HL-60 (cell line): ENCODE data around the gene PSMC5.

Experiments used
- DNase-seq, 2 experiments: peaks; one replicate each; pipeline ENCODE4 v3.0.0-alpha.2; 2010 to 2020; ENCODE audit warnings: low read depth in 1 of 2, low spot score in 1 of 2
- H3K27ac ChIP-seq: fragments of 250-450 bp; sonication (Bioruptor Pico); replicated peaks from 2 replicates; pipeline ENCODE4 v1.5.1; 2020; ENCODE audit warnings: mild to moderate bottlenecking, moderate library complexity
- H3K27me3 ChIP-seq: fragments of 250-450 bp; sonication (Bioruptor Pico); 2 replicates; pipeline ENCODE4 v1.5.1; 2021; ENCODE audit warnings: mild to moderate bottlenecking, moderate library complexity; ENCODE audit not compliant: insufficient read depth, poor library complexity, severe bottlenecking
- H3K4me3 ChIP-seq: replicated peaks from 2 replicates; pipeline ENCODE4 v1.5.1; 2011; ENCODE audit warnings: mild to moderate bottlenecking, control low read depth, low read length; ENCODE audit not compliant: insufficient read depth
- GABPA ChIP-seq: IDR thresholded peaks from 2 replicates; pipeline ENCODE4 v1.6.1; 2012; ENCODE audit warnings: low read depth
- POLR2AphosphoS5 ChIP-seq: IDR thresholded peaks from 2 replicates; pipeline ENCODE4 v1.6.1; 2012; ENCODE audit warnings: low read depth
- SPI1 ChIP-seq: IDR thresholded peaks from 2 replicates; pipeline ENCODE4 v1.6.1; 2012; ENCODE audit warnings: low read depth, mild to moderate bottlenecking, borderline replicate concordance
- TF ChIP-seq, protein P1 (sequence below): IDR thresholded peaks from one replicate; pipeline ENCODE4 v1.5.1; 2011; ENCODE audit warnings: low read length, control low read depth, inconsistent platforms; ENCODE audit not compliant: insufficient read depth
- TF ChIP-seq, protein P2 (sequence below): IDR thresholded peaks from 2 replicates; pipeline ENCODE4 v1.6.1; 2012; ENCODE audit warnings: low read depth; ENCODE audit not compliant: insufficient replicate concordance

Gene PSMC5

DNA sequence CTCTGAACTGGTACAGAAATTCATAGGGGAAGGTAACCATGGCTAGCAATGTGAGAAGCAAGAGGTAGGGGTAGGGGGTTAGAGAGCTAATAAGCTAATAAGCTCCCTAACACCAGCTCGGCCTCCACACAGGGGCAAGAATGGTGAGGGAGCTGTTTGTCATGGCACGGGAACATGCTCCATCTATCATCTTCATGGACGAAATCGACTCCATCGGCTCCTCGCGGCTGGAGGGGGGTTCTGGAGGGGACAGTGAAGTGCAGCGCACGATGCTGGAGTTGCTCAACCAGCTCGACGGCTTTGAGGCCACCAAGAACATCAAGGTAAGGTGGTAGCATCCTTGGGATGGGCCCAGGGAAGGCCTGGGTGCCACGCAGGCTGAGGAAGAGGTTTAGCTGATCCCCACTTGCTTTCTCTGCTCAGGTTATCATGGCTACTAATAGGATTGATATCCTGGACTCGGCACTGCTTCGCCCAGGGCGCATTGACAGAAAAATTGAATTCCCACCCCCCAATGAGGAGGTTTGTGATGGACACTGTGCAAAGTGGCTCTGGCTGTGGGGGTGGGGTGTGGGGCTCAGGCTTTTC, 3.8 kb downstream of the PSMC5 start:
- DNase-seq, result no peak
- TF ChIP-seq SPI1 (no peak), GABPA (no peak), POLR2AphosphoS5 (no peak)
- TF ChIP-seq, protein P1, sequence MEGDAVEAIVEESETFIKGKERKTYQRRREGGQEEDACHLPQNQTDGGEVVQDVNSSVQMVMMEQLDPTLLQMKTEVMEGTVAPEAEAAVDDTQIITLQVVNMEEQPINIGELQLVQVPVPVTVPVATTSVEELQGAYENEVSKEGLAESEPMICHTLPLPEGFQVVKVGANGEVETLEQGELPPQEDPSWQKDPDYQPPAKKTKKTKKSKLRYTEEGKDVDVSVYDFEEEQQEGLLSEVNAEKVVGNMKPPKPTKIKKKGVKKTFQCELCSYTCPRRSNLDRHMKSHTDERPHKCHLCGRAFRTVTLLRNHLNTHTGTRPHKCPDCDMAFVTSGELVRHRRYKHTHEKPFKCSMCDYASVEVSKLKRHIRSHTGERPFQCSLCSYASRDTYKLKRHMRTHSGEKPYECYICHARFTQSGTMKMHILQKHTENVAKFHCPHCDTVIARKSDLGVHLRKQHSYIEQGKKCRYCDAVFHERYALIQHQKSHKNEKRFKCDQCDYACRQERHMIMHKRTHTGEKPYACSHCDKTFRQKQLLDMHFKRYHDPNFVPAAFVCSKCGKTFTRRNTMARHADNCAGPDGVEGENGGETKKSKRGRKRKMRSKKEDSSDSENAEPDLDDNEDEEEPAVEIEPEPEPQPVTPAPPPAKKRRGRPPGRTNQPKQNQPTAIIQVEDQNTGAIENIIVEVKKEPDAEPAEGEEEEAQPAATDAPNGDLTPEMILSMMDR, result no peak
- Histone ChIP-seq H3K27me3 (no peaks in the 10 kb centered on the region), H3K4me3 (no peak overlapping the region), H3K27ac (no peak overlapping the region)

DNA sequence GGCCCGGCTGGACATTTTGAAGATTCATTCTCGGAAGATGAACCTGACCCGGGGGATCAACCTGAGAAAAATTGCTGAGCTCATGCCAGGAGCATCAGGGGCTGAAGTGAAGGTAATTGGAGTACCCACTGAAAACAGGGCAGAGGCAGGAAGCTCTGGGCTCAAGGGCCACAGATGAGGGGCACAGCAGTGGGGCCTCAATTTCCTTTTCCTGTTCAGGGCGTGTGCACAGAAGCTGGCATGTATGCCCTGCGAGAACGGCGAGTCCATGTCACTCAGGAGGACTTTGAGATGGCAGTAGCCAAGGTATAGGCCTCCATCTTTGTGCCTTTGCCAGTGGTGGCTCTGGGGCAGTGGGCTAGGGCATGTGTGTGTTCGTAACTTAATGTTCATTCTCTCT, 4.3 kb downstream of the PSMC5 start:
- Histone ChIP-seq H3K27me3 (no peaks in the 10 kb centered on the region), H3K27ac (no peak overlapping the region), H3K4me3 (no peak overlapping the region)
- TF ChIP-seq POLR2AphosphoS5 (no peak), GABPA (no peak), SPI1 (no peak)
- TF ChIP-seq, protein P1, result no peak
- TF ChIP-seq, protein P2, sequence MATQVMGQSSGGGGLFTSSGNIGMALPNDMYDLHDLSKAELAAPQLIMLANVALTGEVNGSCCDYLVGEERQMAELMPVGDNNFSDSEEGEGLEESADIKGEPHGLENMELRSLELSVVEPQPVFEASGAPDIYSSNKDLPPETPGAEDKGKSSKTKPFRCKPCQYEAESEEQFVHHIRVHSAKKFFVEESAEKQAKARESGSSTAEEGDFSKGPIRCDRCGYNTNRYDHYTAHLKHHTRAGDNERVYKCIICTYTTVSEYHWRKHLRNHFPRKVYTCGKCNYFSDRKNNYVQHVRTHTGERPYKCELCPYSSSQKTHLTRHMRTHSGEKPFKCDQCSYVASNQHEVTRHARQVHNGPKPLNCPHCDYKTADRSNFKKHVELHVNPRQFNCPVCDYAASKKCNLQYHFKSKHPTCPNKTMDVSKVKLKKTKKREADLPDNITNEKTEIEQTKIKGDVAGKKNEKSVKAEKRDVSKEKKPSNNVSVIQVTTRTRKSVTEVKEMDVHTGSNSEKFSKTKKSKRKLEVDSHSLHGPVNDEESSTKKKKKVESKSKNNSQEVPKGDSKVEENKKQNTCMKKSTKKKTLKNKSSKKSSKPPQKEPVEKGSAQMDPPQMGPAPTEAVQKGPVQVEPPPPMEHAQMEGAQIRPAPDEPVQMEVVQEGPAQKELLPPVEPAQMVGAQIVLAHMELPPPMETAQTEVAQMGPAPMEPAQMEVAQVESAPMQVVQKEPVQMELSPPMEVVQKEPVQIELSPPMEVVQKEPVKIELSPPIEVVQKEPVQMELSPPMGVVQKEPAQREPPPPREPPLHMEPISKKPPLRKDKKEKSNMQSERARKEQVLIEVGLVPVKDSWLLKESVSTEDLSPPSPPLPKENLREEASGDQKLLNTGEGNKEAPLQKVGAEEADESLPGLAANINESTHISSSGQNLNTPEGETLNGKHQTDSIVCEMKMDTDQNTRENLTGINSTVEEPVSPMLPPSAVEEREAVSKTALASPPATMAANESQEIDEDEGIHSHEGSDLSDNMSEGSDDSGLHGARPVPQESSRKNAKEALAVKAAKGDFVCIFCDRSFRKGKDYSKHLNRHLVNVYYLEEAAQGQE, result no peak
- DNase-seq, result no peak

DNA sequence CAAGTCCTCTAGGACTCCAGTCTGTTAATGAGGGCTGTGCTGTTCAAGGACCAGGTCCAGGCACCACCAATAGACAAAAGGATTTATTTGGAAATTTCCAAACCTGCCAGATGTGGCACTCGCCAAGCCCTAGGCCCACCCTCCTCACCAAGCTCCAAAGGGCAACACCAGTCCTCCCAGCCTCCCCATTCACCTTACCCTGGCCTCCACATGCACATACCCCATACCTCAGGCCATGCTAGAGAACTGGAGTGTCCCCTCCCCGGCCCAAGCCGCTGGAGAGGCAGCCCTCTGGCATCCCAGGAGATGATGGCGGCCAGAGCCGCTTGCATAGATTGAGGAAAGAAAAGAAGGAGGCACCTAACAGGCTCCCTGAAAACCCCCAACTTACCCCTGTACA, 4.8 kb downstream of the PSMC5 start:
- no peaks in the 10 kb centered on the region for H3K27me3 ChIP-seq
- TF ChIP-seq POLR2AphosphoS5 (no peak), GABPA (no peak)
- no peak overlapping the region for H3K4me3 ChIP-seq
- no peak for DNase-seq
- H3K27ac ChIP-seq, result no peak overlapping the region

DNA sequence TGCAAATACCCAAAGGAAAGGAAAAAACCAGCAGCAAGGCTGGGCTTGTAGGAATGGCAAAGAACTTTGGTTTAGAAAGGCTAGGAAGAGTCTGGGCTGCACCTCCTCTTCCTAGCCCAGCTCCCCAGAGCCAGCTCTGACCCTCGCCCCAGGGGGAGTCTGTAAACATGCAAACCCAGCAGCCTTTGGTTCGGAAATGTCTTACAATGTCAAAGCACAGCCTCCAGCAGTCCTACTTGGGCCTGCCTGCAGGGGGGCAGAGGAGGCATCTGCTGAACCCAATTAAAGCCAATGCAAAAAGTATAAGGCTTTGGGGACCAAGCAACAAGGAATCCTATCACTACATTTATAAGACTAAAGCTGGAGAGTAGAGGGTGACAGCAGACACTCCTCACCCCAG, 5.2 kb downstream of the PSMC5 start:
- H3K4me3 ChIP-seq, result no peak overlapping the region
- no peak for DNase-seq
- no peak for TF ChIP-seq POLR2AphosphoS5
- TF ChIP-seq GABPA, result no peak
- TF ChIP-seq, protein P1, result no peak
- TF ChIP-seq, protein P2, result no peak
- no peak for TF ChIP-seq SPI1
- no peak overlapping the region for H3K27ac ChIP-seq
- H3K27me3 ChIP-seq, result no peaks in the 10 kb centered on the region
